GM21515 (cell line): ENCODE measurements around the gene CCDC33.

Experiments used
- ATAC-seq: cut with Tn5 transposase; IDR thresholded peaks from one replicate; pipeline ENCODE4 v1.9.1; 2021; ENCODE audit not compliant: unreplicated experiment

Gene CCDC33

DNA sequence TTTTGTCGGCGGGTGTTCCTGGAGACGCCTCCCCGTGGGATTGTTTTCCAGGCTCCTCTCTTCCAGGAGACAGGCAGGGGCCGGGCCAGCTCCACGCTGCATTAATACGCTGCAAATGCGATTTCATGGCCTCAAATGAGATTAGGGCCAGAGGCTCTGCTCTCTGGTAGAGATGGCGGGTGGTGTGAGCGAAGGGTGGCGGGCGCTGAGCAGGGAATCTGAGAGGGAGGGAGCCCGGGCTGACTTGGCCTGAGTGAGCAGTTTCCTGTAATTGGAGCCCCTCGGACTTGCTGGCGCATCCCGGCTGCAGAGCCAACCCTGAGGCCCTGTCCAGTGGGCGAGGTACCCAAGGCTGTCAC is 7.4 kb upstream of the CCDC33 start:
- no peak for ATAC-seq

GRCh38 chr15:74229686-74230085 is 6.4 kb upstream of the CCDC33 start:
- ATAC-seq, result no peak

GRCh38 chr15:74231475-74231874 is 4.7 kb upstream of the CCDC33 start:
- ATAC-seq, result no peak

GRCh38 chr15:74233373-74233772 is 2.8 kb upstream of the CCDC33 start:
- no peak for ATAC-seq

- ATAC-seq, result no peak
Observed at GRCh38 chr15:74233851-74234597, 2.1 kb upstream of the CCDC33 start.

- ATAC-seq, result no peak
Observed at GRCh38 chr15:74234598-74234875, 1.6 kb upstream of the CCDC33 start.

GRCh38 chr15:74239051-74239705 is 3.1 kb downstream of the CCDC33 start:
- no peak for ATAC-seq

GRCh38 chr15:74240002-74240568 is 4.0 kb downstream of the CCDC33 start:
- ATAC-seq, result no peak

GRCh38 chr15:74240897-74241614 is 4.9 kb downstream of the CCDC33 start:
- no peak for ATAC-seq

GRCh38 chr15:74242441-74243185 is 6.5 kb downstream of the CCDC33 start:
- ATAC-seq, result no peak

DNA sequence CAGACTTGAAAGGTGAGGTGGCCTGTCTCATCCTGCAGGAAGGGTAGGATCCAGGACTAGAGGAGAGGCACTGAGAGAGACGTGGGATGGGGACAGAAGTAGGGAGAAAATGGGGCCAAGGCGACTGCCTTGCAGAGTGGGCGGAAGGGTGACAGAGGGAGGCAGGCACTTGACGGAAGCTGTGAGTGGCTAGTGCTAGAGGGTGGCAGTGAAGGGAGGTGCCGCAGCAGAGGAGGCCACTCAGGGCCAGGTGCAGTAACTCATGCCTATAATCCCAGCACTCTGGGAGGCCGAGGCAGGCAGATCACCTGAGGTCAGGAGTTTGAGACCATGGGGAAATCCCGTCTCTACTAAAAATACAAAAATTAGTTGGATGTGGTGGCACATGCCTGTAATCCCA is 7.3 kb downstream of the CCDC33 start:
- ATAC-seq, result no peak

- no peak for ATAC-seq
Observed at GRCh38 chr15:74244822-74245341, 8.8 kb downstream of the CCDC33 start.

DNA sequence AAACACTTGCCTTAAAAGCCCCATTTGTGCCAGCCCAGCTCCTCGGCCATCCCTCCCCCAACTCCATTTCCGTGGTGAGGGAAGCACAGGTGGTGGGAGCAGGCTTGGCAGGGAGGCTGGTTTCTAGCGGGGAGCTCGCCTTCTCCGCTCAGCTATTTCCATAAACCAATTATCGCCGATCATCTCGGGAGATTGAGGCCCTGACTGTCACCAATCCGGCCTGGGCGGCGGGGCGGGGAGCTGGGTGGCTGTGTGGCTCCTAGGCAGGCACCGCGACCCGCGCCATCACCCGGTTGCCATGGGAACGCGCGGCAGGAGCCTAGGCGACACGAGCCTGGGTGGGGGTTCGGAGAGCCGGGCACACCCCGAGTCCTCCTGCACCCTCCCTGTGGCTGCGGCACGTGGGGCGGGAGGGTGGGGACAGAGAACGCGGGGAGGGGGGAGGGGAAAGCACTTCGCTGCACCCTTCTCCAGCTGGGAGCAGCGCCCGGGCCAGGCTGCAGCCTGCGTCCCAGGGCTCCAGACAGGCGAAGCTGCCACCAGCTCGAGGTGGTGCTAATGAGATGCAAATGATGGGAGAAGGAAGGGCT is 9.3 kb downstream of the CCDC33 start:
- ATAC-seq, result no peak

GRCh38 chr15:74250266-74250665 is 14.1 kb downstream of the CCDC33 start:
- no peak for ATAC-seq

- no peak for ATAC-seq
Observed at GRCh38 chr15:74251131-74251811, 15.1 kb downstream of the CCDC33 start.

- no peak for ATAC-seq
Observed at GRCh38 chr15:74252291-74252690, 16.2 kb downstream of the CCDC33 start.

GRCh38 chr15:74252721-74253120 is 16.6 kb downstream of the CCDC33 start:
- ATAC-seq, result no peak

DNA sequence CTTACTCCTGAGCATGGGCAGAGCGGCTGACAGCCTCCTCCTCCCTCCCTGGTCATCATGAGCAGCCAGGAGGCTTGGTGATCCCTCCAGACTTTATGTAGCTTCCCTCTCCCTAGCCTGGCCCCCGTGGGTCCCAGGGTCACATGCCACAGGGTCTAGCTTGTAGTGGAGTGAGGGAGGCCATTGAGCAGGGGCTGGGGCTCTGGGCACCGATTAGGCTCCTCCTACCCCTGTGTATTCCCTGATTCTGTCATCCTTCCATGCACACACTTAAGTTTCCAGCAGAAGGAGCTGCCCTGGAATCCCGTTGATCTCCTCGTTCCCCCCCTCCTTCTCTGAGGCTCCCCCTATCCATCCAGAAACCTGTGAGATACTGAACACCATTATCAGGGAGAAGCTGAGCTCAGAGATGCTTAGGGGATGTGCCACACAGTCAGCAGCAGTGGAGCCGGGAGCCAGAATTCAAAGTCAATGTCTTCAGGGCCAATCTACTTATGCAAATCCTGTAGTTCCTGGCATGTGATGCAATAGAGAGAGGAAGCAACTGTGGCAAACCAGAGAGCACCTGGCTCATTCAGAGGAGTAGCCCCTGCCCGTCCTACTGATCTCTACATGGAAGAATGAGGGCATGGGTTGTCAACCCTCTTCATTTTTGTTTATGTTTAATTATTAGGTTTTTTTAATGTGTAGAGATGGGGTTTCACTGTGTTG is 17.2 kb downstream of the CCDC33 start:
- ATAC-seq, result no peak

- ATAC-seq, result no peak
Observed at GRCh38 chr15:74257105-74257504, 21.0 kb downstream of the CCDC33 start.

DNA sequence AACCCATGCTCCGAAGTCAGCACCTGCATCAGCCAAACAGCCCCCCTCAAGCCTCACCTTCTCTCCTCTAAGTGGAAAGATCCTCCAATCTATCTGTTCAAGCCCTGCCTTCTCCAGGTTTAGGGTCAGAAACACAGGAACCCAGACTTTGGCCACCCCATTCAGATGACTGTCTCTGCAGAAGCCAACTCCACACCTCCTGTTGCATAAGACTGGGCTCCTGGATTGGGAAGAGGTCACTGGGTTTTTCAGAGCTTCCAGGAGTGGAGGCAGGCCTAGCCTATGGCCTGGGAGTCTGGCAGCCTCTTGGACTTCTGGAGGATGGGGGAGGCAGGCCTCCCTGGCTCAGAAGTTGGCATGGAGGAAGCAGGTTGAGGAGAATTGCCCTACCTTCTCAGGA is 21.5 kb downstream of the CCDC33 start:
- no peak for ATAC-seq
